DOHH2 (cell line): ENCODE measurements around the gene KAT6B.

ENCODE experiments used
- H3F3A ChIP-seq: fragments of 200-600 bp; sonication (generic), shearing (Covaris generic); 2 replicates; pipeline ENCODE4 v1.6.0; 2016; ENCODE audit warnings: antibody characterized with exemption, mild to moderate bottlenecking; ENCODE audit not compliant: control insufficient read depth, insufficient read depth
- H3K27ac ChIP-seq: fragments of 200-600 bp; sonication (generic); 2 replicates; pipeline ENCODE4 v1.5.1; 2014; ENCODE audit warnings: low read depth, mild to moderate bottlenecking, low read length, moderate library complexity
- H3K27me3 ChIP-seq: fragments of 200-600 bp; sonication (generic); 2 replicates; pipeline ENCODE4 v1.6.1; 2014; ENCODE audit warnings: mild to moderate bottlenecking, low read length, mixed read lengths; ENCODE audit not compliant: control insufficient read depth
- H3K36me3 ChIP-seq: fragments of 200-600 bp; sonication (generic); 2 replicates; pipeline ENCODE4 v1.6.1; 2014; ENCODE audit warnings: mild to moderate bottlenecking, low read length, moderate library complexity, mixed read lengths; ENCODE audit not compliant: control insufficient read depth
- H3K4me1 ChIP-seq: fragments of 200-600 bp; sonication (generic); 2 replicates; pipeline ENCODE4 v1.6.1; 2014; ENCODE audit warnings: mild to moderate bottlenecking, low read length, mixed read lengths; ENCODE audit not compliant: control insufficient read depth
- H3K4me2 ChIP-seq: fragments of 200-600 bp; sonication (generic); 2 replicates; pipeline ENCODE4 v1.6.0; 2014; ENCODE audit warnings: mild to moderate bottlenecking, low read length, moderate library complexity
- H3K4me3 ChIP-seq: fragments of 200-600 bp; sonication (generic); 2 replicates; pipeline ENCODE4 v1.5.1; 2014; ENCODE audit warnings: mild to moderate bottlenecking, low read length, mixed read lengths
- H3K79me2 ChIP-seq: fragments of 200-600 bp; sonication (generic); 2 replicates; pipeline ENCODE4 v1.6.1; 2014; ENCODE audit warnings: mild to moderate bottlenecking, low read length, mixed read lengths; ENCODE audit not compliant: control insufficient read depth
- H3K9me2 ChIP-seq: fragments of 200-600 bp; sonication (generic); replicated peaks from 2 replicates; pipeline ENCODE4 v1.6.1; 2014; ENCODE audit warnings: mild to moderate bottlenecking, low read length, mixed read lengths; ENCODE audit not compliant: control insufficient read depth
- H3K9me3 ChIP-seq: fragments of 200-600 bp; sonication (generic); 2 replicates; pipeline ENCODE4 v1.6.1; 2014; ENCODE audit warnings: antibody characterized with exemption, low read length, mixed read lengths; ENCODE audit not compliant: control insufficient read depth, insufficient read depth
- H4K20me1 ChIP-seq: fragments of 200-600 bp; sonication (generic); 2 replicates; pipeline ENCODE4 v1.6.0; 2014; ENCODE audit warnings: low read depth, mild to moderate bottlenecking, antibody characterized with exemption, low read length, moderate library complexity; ENCODE audit not compliant: control insufficient read depth, insufficient read depth
- CTCF ChIP-seq: fragments of 200-600 bp; sonication (generic); IDR thresholded peaks from one replicate; pipeline ENCODE4 v1.5.1; 2014; ENCODE audit warnings: antibody characterized with exemption, mild to moderate bottlenecking, low read depth, low read length; ENCODE audit not compliant: poor library complexity, severe bottlenecking
- EZH2phosphoT487 ChIP-seq: fragments of 200-600 bp; sonication (generic); IDR thresholded peaks from 2 replicates; pipeline ENCODE4 v1.6.1; 2017; ENCODE audit warnings: borderline replicate concordance, mild to moderate bottlenecking, antibody characterized with exemption, low read length, moderate library complexity, mixed read lengths

Gene KAT6B

DNA sequence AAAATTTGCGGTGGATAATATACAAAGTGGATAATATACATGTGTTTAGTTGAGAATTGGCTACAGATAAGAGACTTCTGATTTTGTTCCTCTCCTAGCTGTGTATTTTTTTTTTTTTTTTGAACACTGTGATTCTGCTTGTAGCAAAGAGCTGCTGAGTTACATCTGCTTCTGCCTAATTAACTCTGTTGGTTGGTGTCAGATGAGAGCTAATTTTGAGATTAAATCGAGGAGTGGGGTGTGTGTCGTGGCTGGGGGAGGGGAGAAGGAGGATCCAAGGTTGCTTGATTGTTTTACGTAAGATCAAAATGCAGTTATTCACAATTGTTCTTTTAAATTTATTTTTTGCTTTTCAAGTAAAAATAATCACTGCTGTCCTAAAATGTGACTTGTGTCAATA is 11.3 kb downstream of the KAT6B start:
- H3K9me3 ChIP-seq, result no peaks in the 10 kb centered on the region
- no peak overlapping the region for H3K4me2 ChIP-seq
- no peaks in the 10 kb centered on the region for H3K27me3 ChIP-seq
- no peaks in the 10 kb centered on the region for H4K20me1 ChIP-seq
- H3K4me1 ChIP-seq, result peaks cover 30% of the 10 kb centered on the region
- H3F3A ChIP-seq, result no peaks in the 10 kb centered on the region
- no peaks in the 10 kb centered on the region for H3K9me2 ChIP-seq
- no peak for TF ChIP-seq CTCF
- no peak overlapping the region for H3K27ac ChIP-seq
- peaks cover 7% of the 10 kb centered on the region for H3K36me3 ChIP-seq
- H3K79me2 ChIP-seq, result peaks cover 60% of the 10 kb centered on the region
- H3K4me3 ChIP-seq, result no peak overlapping the region

DNA sequence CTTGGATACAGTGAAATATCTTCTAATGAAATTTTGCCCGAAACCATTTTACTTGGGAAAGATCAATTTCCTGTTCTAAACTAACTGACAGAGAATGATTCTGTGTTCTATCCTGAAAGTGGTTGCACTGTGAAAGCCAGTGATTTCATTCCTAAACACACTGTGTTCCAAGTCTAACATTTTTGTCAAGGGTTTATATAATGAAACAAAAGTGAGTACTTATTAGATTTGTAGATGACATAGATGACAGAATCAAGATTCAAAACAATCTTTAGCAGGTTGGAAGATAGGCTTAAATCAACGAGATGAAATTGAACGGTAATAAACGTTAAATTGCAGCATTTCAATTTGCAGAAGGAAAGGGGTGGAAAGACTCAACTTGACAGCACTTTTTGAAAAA is 13.3 kb downstream of the KAT6B start:
- TF ChIP-seq EZH2phosphoT487, result no peak
- no peak for TF ChIP-seq CTCF
- H3K36me3 ChIP-seq, result peaks cover 15% of the 10 kb centered on the region
- H3K4me1 ChIP-seq, result peaks cover 22% of the 10 kb centered on the region
- no peaks in the 10 kb centered on the region for H3F3A ChIP-seq
- no peak overlapping the region for H3K4me2 ChIP-seq
- no peaks in the 10 kb centered on the region for H4K20me1 ChIP-seq
- H3K79me2 ChIP-seq, result peaks cover 53% of the 10 kb centered on the region
- no peaks in the 10 kb centered on the region for H3K27me3 ChIP-seq
- H3K4me3 ChIP-seq, result no peak overlapping the region
- H3K9me3 ChIP-seq, result no peaks in the 10 kb centered on the region
- H3K27ac ChIP-seq, result no peak overlapping the region
- H3K9me2 ChIP-seq, result no peaks in the 10 kb centered on the region

DNA sequence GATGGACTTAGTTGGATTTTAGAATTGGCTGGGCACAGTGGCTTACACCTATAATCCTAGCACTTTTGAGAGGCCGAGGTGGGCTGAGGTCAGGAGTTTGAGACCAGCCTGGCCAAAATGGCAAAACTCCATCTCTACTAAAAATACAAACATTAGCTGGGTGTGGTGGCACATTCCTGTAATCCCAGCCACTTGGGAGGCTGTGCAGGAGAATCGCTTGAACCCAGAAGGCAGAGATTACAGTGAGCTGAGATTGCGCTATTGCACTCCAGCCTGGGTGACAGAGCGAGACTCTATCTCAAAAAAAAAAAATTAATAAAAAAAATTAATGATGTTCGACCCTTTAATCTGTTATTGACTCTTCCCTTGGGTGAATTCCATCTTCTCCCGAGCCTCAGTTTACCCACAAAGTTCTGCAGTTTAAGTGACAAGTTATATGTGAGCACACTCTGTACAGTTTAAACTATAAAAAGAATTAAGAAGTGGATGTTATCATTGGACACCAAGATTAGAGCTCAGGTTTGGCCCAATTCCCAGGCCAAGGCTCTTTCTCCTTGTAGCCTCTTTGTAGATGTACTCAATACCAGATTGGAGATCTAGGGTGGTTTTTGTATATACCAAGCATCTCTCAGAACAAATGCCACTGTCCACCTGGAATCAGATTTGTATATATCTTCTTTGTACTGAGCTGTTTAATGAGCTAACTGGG is 15.0 kb downstream of the KAT6B start:
- Histone ChIP-seq H3K4me1 (peaks cover 14% of the 10 kb centered on the region), H3F3A (no peaks in the 10 kb centered on the region), H3K9me3 (no peaks in the 10 kb centered on the region), H3K4me2 (0 out of 2 replicates have a peak overlapping the region, but pooled peaks have one; percentile 7), H3K27me3 (no peaks in the 10 kb centered on the region), H3K9me2 (no peaks in the 10 kb centered on the region), H3K27ac (no peak overlapping the region), H4K20me1 (no peaks in the 10 kb centered on the region), H3K79me2 (peaks cover 48% of the 10 kb centered on the region), H3K4me3 (no peak overlapping the region), H3K36me3 (peaks cover 15% of the 10 kb centered on the region)
- no peak for TF ChIP-seq CTCF
- no peak for TF ChIP-seq EZH2phosphoT487
